K562 (cell line): ENCODE results near the gene ROBO1. TPM values are rescaled to one million over a fixed set of nuclear protein-coding genes. Genes with fewer than 3 reads are reported as not detected.

Experiments
- ATAC-seq: fragments of 200-7000 bp; cut with Tn5 transposase; 3 replicates; pipeline ENCODE4 v1.9.1; 2020; ENCODE audit warnings: moderate library complexity
- BruUV-seq: library from RNA; stranded (reverse); fragments of 400-500 nt; replicated peaks from 2 replicates; lab custom pipeline; 2021; lab: Mats Ljungman, UMichigan
- CTCF ChIA-PET: fragments of 300-600 bp; formaldehyde crosslinking; extraction: SDS; loops from one replicate; lab custom pipeline; 2021; ENCODE audit warnings: low intra/inter-chr PET ratio; lab: Yijun Ruan, JAX
- POLR2A ChIA-PET: fragments of 300-600, 350-650 bp; sonication (Branson Sonifier 250); formaldehyde crosslinking; extraction: SDS; loops from one replicate; lab custom pipeline; 2021; ENCODE audit warnings: antibody characterized with exemption, inconsistent platforms; lab: Yijun Ruan, JAX
- DNase-seq, 4 experiments: peaks; one replicate each; pipeline versions ENCODE4 v3.0.0 to v3.0.0-alpha.2; 2011 to 2018; ENCODE audit warnings: low spot score in 3 of 4, mixed read lengths in 3 of 4; ENCODE audit errors: extremely low read depth in 1 of 4
- FAIRE-seq: peaks from 2 replicates; lab custom pipeline; 2011; peaks lifted over from hg19 to GRCh38; lab: Jason Lieb, UNC
- H2AFZ ChIP-seq: 2 replicates; pipeline ENCODE4 v1.6.0; 2011; ENCODE audit warnings: low read depth, low read length, control low read depth, inconsistent platforms
- H3K27ac ChIP-seq: fragments of 200-600 bp; 3 replicates; pipeline ENCODE4 v1.8.0; 2011; ENCODE audit warnings: low read depth, mild to moderate bottlenecking, control low read depth, inconsistent platforms, low read length, moderate library complexity, mixed read lengths; ENCODE audit errors: extremely low read depth
- H3K27me3 ChIP-seq, 2 experiments: fragments of 300-600 bp in 1 of 2; 2 replicates in 1 of 2; 3 replicates in 1 of 2; pipeline versions ENCODE4 v1.6.0 to v1.8.0; 2011; ENCODE audit warnings: inconsistent platforms in 2 of 2, low read length in 2 of 2, mild to moderate bottlenecking in 1 of 2, mixed read lengths in 1 of 2, moderate library complexity in 1 of 2; ENCODE audit not compliant: control insufficient read depth in 2 of 2, insufficient read depth in 2 of 2
- H3K36me3 ChIP-seq: fragments of 300-600 bp; 3 replicates; pipeline ENCODE4 v1.8.0; 2011; ENCODE audit warnings: mild to moderate bottlenecking, low read length, inconsistent platforms; ENCODE audit not compliant: control insufficient read depth, insufficient read depth
- H3K4me1 ChIP-seq, 2 experiments: fragments of 200-600 bp in 1 of 2; replicated peaks in 1 of 2; 2 replicates in 1 of 2; 3 replicates in 1 of 2; pipeline versions ENCODE4 v1.5.1 to v1.8.0; 2011; ENCODE audit warnings: inconsistent platforms in 2 of 2, low read length in 2 of 2, mild to moderate bottlenecking in 1 of 2, mixed read lengths in 1 of 2, moderate library complexity in 1 of 2; ENCODE audit not compliant: control insufficient read depth in 2 of 2, insufficient read depth in 2 of 2
- H3K4me2 ChIP-seq: 2 replicates; pipeline ENCODE4 v1.6.1; 2011; ENCODE audit warnings: low read length, control low read depth, inconsistent platforms, mixed read lengths; ENCODE audit not compliant: insufficient read depth
- H3K4me3 ChIP-seq: fragments of 200-600 bp; sonication (generic), shearing (Covaris generic); 2 replicates; pipeline ENCODE4 v1.5.1; 2016; ENCODE audit warnings: control low read depth, inconsistent platforms
- H3K79me2 ChIP-seq: fragments of 200-600 bp; 3 replicates; pipeline ENCODE4 v1.8.0; 2011; ENCODE audit warnings: low read length, inconsistent platforms; ENCODE audit not compliant: control insufficient read depth, insufficient read depth
- H3K9ac ChIP-seq, 2 experiments: 2 replicates each; pipeline versions ENCODE4 v1.6.0 to v1.6.1; 2011; ENCODE audit warnings: low read depth in 2 of 2, low read length in 2 of 2, control low read depth in 1 of 2, inconsistent platforms in 1 of 2, mild to moderate bottlenecking in 1 of 2, mixed read lengths in 1 of 2; ENCODE audit not compliant: insufficient read depth in 1 of 2
- H3K9me1 ChIP-seq: one replicate; pipeline ENCODE4 v1.6.0; 2011; ENCODE audit warnings: inconsistent platforms, mild to moderate bottlenecking, low read length, moderate library complexity; ENCODE audit not compliant: control insufficient read depth, insufficient read depth
- H3K9me3 ChIP-seq: replicated peaks from 2 replicates; pipeline ENCODE4 v1.5.1; 2011; ENCODE audit warnings: low read depth, low read length, inconsistent platforms; ENCODE audit not compliant: control insufficient read depth, insufficient read depth
- H4K20me1 ChIP-seq: replicated peaks from 2 replicates; pipeline ENCODE4 v1.6.1; 2011; ENCODE audit warnings: low read length, inconsistent platforms, mixed read lengths; ENCODE audit not compliant: control insufficient read depth, insufficient read depth
- CREM ChIP-seq: IDR thresholded peaks from 2 replicates; pipeline ENCODE4 v1.6.1; 2014; ENCODE audit warnings: antibody characterized with exemption, low read depth
- CTBP1 ChIP-seq: fragments of 450-650 bp; IDR thresholded peaks from 2 replicates; pipeline ENCODE4 v1.6.1; 2016; ENCODE audit warnings: borderline replicate concordance
- E4F1 ChIP-seq: fragments of 250-450 bp; sonication (Bioruptor Pico); IDR thresholded peaks from 2 replicates; pipeline ENCODE4 v1.5.0; 2021; ENCODE audit warnings: mild to moderate bottlenecking, borderline replicate concordance
- FOXP4 ChIP-seq: sonication (generic); formaldehyde crosslinking; IDR thresholded peaks from 2 replicates; pipeline ENCODE4 v1.8.0; 2022; ENCODE audit warnings: mild to moderate bottlenecking, missing genetic modification reagents, borderline replicate concordance
- HLTF ChIP-seq: fragments of 450-650 bp; IDR thresholded peaks from 2 replicates; pipeline ENCODE4 v1.6.1; 2016
- NFE2L1 ChIP-seq: fragments of 450-650 bp; IDR thresholded peaks from 2 replicates; pipeline ENCODE4 v1.6.1; 2016; ENCODE audit warnings: missing genetic modification characterization, low read depth, mild to moderate bottlenecking, missing compliant biosample characterization, moderate library complexity, borderline replicate concordance
- NR2C1 ChIP-seq, 2 experiments: fragments of 450-650 bp; IDR thresholded peaks; 2 replicates each; pipeline ENCODE4 v1.6.1; 2017; ENCODE audit warnings: mild to moderate bottlenecking in 2 of 2, antibody characterized with exemption in 1 of 2, inconsistent platforms in 1 of 2, missing compliant biosample characterization in 1 of 2, missing genetic modification characterization in 1 of 2
- RBM22 ChIP-seq: fragments of 200-400 bp; formaldehyde crosslinking; IDR thresholded peaks from 2 replicates; pipeline ENCODE4 v1.6.1; 2018; ENCODE audit warnings: low read length, low read depth; ENCODE audit not compliant: poor library complexity, severe bottlenecking
- SETDB1 ChIP-seq: IDR thresholded peaks from one replicate; pipeline ENCODE4 v1.6.1; 2012; ENCODE audit warnings: low read length, control low read depth, inconsistent platforms
- USF2 ChIP-seq: sonication (generic); formaldehyde crosslinking; IDR thresholded peaks from 2 replicates; pipeline ENCODE4 v1.5.0; 2020; ENCODE audit warnings: missing genetic modification reagents
- WGBS: fragments of 100-300 bp; shearing (Covaris generic); methylation state at CpG from one replicate; pipeline ENCODE4 v1.1.6; 2016; ENCODE audit warnings: low coverage, mixed read lengths; ENCODE audit not compliant: insufficient coverage; ENCODE audit errors: missing lambda C conversion rate; 5-methylcytosine and 5-hydroxymethylcytosine counted together
- in situ Hi-C: fragments of 300-500 bp; cut with MboI; formaldehyde crosslinking; loops from 4 replicates; pipeline ENCODE4 v1.15.0; 2018; ENCODE audit warnings: inconsistent platforms, mixed read lengths
- intact Hi-C: fragments of 100-400 bp; cut with micrococcal nuclease; formaldehyde crosslinking; loops from 2 replicates; pipeline ENCODE4 v1.14.2; 2022
- polyA plus RNA-seq, 8 experiments: library from polyadenylated mRNA; depleted of rRNA in 4 of 8; stranded (reverse) in 5 of 8; unstranded in 3 of 8; fragments of >200 nt; fragmentation: Nextera tagmentation in 2 of 8; fragmentation: Illumina TruSeq in 1 of 8; extraction: Ambion mirVana in 2 of 8; extraction: Trizol in 1 of 8; gene quantifications; 2 replicates each; pipeline versions ENCODE4 v1.2.1 to v1.2.3, GENCODE V29; 2011 to 2014; ENCODE audit warnings: inconsistent platforms in 1 of 8, missing spikeins in 1 of 8
- total RNA-seq, 7 experiments: library from RNA; depleted of rRNA in 6 of 7; stranded (reverse); fragments of >200 nt in 6 of 7; fragmentation: Illumina TruSeq in 2 of 7; extraction: Trizol in 2 of 7; gene quantifications; 2 replicates each; pipeline versions ENCODE4 v1.2.1 to v1.2.3, GENCODE V29; 2011 to 2021; ENCODE audit warnings: low replicate concordance in 1 of 7
- TF ChIP-seq, protein P1 (sequence below): fragments of 450-650 bp; formaldehyde crosslinking; IDR thresholded peaks from 2 replicates; pipeline ENCODE4 v1.4.0; 2020; ENCODE audit warnings: mild to moderate bottlenecking, mixed read lengths

The ROBO1 gene
- total and polyA plus RNA-seq, 9 of the 15 experiments (the other 6 are each of a cell fraction or from before 2014, with no cell fraction given) = 0.01 to 0.53 (median 0.17) TPM; not detected in 5

- H3K36me3 ChIP-seq = no peaks in the 10 kb centered on the region
- H3K27ac ChIP-seq = no peak overlapping the region
- H3K79me2 ChIP-seq = no peaks in the 10 kb centered on the region
- no peaks in the 10 kb centered on the region for H3K9me3 ChIP-seq
- FAIRE-seq = no peak
- H2AFZ ChIP-seq = no peak overlapping the region
- no TSS peak for BruUV-seq
- no peaks in the 10 kb centered on the region for H4K20me1 ChIP-seq
- ATAC-seq = no peak
- in situ Hi-C loops = no loop called here
- CTCF ChIA-PET = no interaction called here
- H3K27me3 ChIP-seq = no peaks in the 10 kb centered on the region
- H3K9ac ChIP-seq = no peak overlapping the region
- POLR2A ChIA-PET = no interaction called here
- intact Hi-C loops = no loop called here
- H3K4me2 ChIP-seq = no peak overlapping the region
- H3K4me3 ChIP-seq = no peak overlapping the region
- no peaks in the 10 kb centered on the region for H3K9me1 ChIP-seq
- WGBS = 2% methylated on average over 4 of the region's 5 CpGs
- no peaks in the 10 kb centered on the region for H3K4me1 ChIP-seq
- DNase-seq = no peak
- TF ChIP-seq USF2 (CRISPR knock-in tag) (no peak), SETDB1 (no peak), E4F1 (CRISPR knock-in tag) (no peak), CREM (no peak), NFE2L1 (tag) (no peak), FOXP4 (CRISPR knock-in tag) (no peak), NR2C1 (IDR thresholded peaks at IDR 0.05) (no peak), NR2C1 (tag; IDR thresholded peaks at IDR 0.05) (no peak), RBM22 (no peak), CTBP1 (no peak), HLTF (no peak)
- TF ChIP-seq, protein P1, sequence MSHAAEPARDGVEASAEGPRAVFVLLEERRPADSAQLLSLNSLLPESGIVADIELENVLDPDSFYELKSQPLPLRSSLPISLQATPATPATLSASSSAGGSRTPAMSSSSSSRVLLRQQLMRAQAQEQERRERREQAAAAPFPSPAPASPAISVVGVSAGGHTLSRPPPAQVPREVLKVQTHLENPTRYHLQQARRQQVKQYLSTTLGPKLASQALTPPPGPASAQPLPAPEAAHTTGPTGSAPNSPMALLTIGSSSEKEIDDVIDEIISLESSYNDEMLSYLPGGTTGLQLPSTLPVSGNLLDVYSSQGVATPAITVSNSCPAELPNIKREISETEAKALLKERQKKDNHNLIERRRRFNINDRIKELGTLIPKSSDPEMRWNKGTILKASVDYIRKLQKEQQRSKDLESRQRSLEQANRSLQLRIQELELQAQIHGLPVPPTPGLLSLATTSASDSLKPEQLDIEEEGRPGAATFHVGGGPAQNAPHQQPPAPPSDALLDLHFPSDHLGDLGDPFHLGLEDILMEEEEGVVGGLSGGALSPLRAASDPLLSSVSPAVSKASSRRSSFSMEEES = no peak
Measured at GRCh38 chr3:79167651-79168416, 600.0 kb downstream of the ROBO1 start.
